SHP77 (cell line): ENCODE data around the gene SLC11A1.
A peak's percentile ranks its signal among the peaks of the same experiment; 100 is the strongest.

Experiments used
- DNase-seq, 2 experiments: peaks; one replicate each; lab custom pipeline; 2025; lab: John Stamatoyannopoulos, UW

Gene SLC11A1

GRCh38 chr2:218393750-218394290 is 11.7 kb downstream of the SLC11A1 start:
- no peak for DNase-seq

- no peak for DNase-seq
Observed at GRCh38 chr2:218394298-218395089, 12.4 kb downstream of the SLC11A1 start.

GRCh38 chr2:218395090-218395444 is 13.0 kb downstream of the SLC11A1 start:
- DNase-seq: no peak

- DNase-seq: no peak
Observed at GRCh38 chr2:218395456-218395825, 13.4 kb downstream of the SLC11A1 start.

GRCh38 chr2:218395826-218396687 is 14.0 kb downstream of the SLC11A1 start:
- DNase-seq: peak; percentile 85

GRCh38 chr2:218396688-218397462 is 14.8 kb downstream of the SLC11A1 start:
- peak; percentile 94 to 96 for DNase-seq

GRCh38 chr2:218397463-218397819 is 15.4 kb downstream of the SLC11A1 start:
- no peak for DNase-seq

GRCh38 chr2:218397820-218398436 is 15.9 kb downstream of the SLC11A1 start:
- DNase-seq: peak; percentile 54 to 71

- peak; percentile 56 to 69 for DNase-seq
Observed at GRCh38 chr2:218398437-218399390, 16.6 kb downstream of the SLC11A1 start.

- peak; percentile 83 to 84 for DNase-seq
Observed at GRCh38 chr2:218399391-218400166, 17.5 kb downstream of the SLC11A1 start, which contains the start of gene CTDSP1. CTDSP1 (plus strand) TSS chr2:218399868; CDS start chr2:218400091, 223 bp downstream.

- DNase-seq: no peak
Observed at GRCh38 chr2:218400167-218400929, 18.3 kb downstream of the SLC11A1 start.

GRCh38 chr2:218400930-218401881 is 19.1 kb downstream of the SLC11A1 start:
- no peak for DNase-seq

GRCh38 chr2:218401890-218402289 is 19.8 kb downstream of the SLC11A1 start:
- no peak for DNase-seq

- DNase-seq: no peak
Observed at GRCh38 chr2:218402491-218402901, 20.4 kb downstream of the SLC11A1 start.

GRCh38 chr2:218402911-218403411 is 20.9 kb downstream of the SLC11A1 start:
- DNase-seq: no peak

GRCh38 chr2:218403810-218404209 is 21.7 kb downstream of the SLC11A1 start:
- DNase-seq: no peak

- DNase-seq: no peak
Observed at GRCh38 chr2:218404351-218405085, 22.4 kb downstream of the SLC11A1 start.
